OCI-LY1 (cell line): ENCODE data around the gene CFAP53.

ENCODE experiments used
- EZH2 ChIP-seq: fragments of 200-600 bp; sonication (generic), shearing (Covaris generic); IDR thresholded peaks from 2 replicates; pipeline ENCODE4 v1.8.0; 2017; ENCODE audit warnings: borderline replicate concordance, mixed run types, mild to moderate bottlenecking, antibody characterized with exemption, low read length, moderate library complexity, mixed read lengths
- TF ChIP-seq, protein P1 (sequence below): fragments of 200-600 bp; sonication (generic), shearing (Covaris generic); IDR thresholded peaks from 2 replicates; pipeline ENCODE4 v1.5.1; 2017; ENCODE audit warnings: mild to moderate bottlenecking, antibody characterized with exemption, low read length, moderate library complexity, mixed read lengths

DNA sequence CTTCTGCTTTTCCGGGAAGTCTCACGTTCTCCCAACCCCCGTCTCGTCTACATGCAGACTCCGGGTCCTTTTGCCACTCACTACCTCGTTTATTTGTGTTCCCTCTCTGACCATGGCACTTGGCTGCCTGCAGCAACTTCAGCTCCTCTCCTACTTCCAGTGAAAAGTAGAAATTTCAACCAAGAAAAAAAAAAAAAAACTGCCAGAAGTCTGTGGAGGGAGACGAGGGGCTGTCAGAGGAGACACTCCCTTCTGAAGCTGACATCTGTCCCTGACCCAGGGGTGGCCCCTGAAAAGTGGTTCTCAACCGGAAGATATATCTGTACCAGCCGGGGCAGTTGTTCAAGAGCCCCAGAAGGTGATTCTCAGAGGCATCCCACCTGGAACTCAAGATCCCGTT, 70.6 kb downstream of the CFAP53 start:
- TF ChIP-seq, protein P1, sequence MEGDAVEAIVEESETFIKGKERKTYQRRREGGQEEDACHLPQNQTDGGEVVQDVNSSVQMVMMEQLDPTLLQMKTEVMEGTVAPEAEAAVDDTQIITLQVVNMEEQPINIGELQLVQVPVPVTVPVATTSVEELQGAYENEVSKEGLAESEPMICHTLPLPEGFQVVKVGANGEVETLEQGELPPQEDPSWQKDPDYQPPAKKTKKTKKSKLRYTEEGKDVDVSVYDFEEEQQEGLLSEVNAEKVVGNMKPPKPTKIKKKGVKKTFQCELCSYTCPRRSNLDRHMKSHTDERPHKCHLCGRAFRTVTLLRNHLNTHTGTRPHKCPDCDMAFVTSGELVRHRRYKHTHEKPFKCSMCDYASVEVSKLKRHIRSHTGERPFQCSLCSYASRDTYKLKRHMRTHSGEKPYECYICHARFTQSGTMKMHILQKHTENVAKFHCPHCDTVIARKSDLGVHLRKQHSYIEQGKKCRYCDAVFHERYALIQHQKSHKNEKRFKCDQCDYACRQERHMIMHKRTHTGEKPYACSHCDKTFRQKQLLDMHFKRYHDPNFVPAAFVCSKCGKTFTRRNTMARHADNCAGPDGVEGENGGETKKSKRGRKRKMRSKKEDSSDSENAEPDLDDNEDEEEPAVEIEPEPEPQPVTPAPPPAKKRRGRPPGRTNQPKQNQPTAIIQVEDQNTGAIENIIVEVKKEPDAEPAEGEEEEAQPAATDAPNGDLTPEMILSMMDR = no peak
- no peak for TF ChIP-seq EZH2
